T-helper 1 cell treated with Interleukin-12 subunit alpha and Interleukin-12 subunit beta and Interleukin-4 antibody, amounts not matched to agents 30 μg/mL and 1 μg/mL, for 36 hours (primary cell): ENCODE measurements around the gene C1QTNF9B.
A peak's percentile ranks its signal among the peaks of the same experiment; 100 is the strongest.
"Not testable (repeated sequence)": the region's sequence is repeated elsewhere in the genome, so short reads cannot be mapped to it uniquely, and the experiment has no call there.

ENCODE experiments used
- H3K27ac Mint-ChIP-seq: one replicate; pipeline ENCODE4 v1.8.0; 2021; ENCODE audit warnings: mild to moderate bottlenecking, mixed read lengths
- H3K27me3 Mint-ChIP-seq: one replicate; pipeline ENCODE4 v1.8.0; 2021; ENCODE audit warnings: low read depth, mixed read lengths
- H3K36me3 Mint-ChIP-seq: one replicate; pipeline ENCODE4 v1.8.0; 2021; ENCODE audit warnings: low read depth, mixed read lengths
- H3K4me1 Mint-ChIP-seq: one replicate; pipeline ENCODE4 v1.8.0; 2021; ENCODE audit warnings: low read depth, mixed read lengths
- H3K4me3 Mint-ChIP-seq: one replicate; pipeline ENCODE4 v1.8.0; 2021; ENCODE audit warnings: mild to moderate bottlenecking, moderate library complexity, mixed read lengths
- H3K9me3 Mint-ChIP-seq: one replicate; pipeline ENCODE4 v1.8.0; 2021; ENCODE audit warnings: mixed read lengths

C1QTNF9B gene

DNA sequence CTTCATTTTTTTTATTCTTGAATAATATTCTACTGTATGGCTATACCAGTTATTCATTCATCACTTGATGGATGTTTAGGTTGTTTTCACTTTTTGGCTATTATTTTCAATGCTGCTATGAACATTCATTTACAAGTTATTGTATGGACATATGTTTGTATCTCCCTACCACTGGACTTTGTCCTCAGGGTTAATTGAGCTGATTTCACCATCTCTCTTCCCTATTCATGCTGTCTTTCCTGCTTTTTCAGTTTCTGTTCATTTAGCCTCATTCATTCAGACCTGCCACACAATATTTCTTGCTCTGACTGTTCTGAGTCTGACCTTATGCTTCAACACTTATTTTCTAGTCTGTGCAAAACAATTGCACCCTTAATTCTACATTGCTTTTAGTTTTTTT is 12.3 kb upstream of the C1QTNF9B start:
- H3K36me3 Mint-ChIP-seq = no peaks in the 10 kb centered on the region
- no peaks in the 10 kb centered on the region for H3K9me3 Mint-ChIP-seq
- H3K27ac Mint-ChIP-seq = no peak overlapping the region
- H3K4me1 Mint-ChIP-seq = peaks cover 3% of the 10 kb centered on the region
- no peak overlapping the region for H3K4me3 Mint-ChIP-seq
- peaks cover 39% of the 10 kb centered on the region for H3K27me3 Mint-ChIP-seq

DNA sequence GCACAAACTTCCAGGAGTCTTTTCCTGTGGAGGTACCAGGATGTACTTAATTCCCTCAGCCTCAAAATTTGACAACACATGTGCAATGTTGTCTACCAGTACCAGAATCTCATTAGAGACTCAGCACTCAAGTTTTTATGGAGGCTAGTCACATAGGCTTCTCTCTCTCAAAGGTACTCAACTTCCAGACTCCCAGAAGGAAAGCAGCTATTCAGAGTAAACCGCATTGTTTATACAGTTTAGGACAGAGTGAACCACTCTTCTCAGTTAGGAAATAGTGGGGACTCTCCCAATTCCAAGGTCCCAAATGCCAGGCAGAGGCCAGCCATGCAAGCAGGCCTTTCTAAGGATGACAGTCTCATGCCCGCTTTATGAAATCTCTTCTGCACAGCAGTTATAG is 8.5 kb upstream of the C1QTNF9B start:
- Mint-ChIP-seq H3K27me3 (peaks cover 50% of the 10 kb centered on the region), H3K9me3 (no peaks in the 10 kb centered on the region), H3K4me1 (no peaks in the 10 kb centered on the region), H3K27ac (no peak overlapping the region), H3K36me3 (no peaks in the 10 kb centered on the region), H3K4me3 (no peak overlapping the region)

DNA sequence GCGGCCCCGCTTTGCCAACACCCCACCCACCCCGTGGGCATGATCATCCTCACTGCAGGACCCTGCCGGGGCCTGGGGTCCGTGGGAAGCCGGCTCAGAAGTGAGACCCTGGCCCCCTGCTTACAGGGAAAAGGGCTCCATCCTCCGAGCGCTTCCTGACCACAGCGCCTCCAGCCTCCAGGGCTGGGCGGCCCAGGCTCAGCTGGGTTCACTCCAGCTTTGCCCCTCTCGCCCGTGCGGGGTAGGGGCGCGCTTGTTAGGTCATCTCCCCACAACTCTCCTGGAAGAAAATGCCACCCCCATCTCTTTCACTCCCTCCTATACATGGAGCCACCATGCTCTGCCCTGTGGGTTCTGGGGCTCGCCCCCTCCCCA is 6.6 kb upstream of the C1QTNF9B start:
- Mint-ChIP-seq H3K27ac (no peak overlapping the region), H3K36me3 (no peaks in the 10 kb centered on the region), H3K27me3 (peaks cover 40% of the 10 kb centered on the region), H3K4me1 (peaks cover 7% of the 10 kb centered on the region), H3K9me3 (no peaks in the 10 kb centered on the region), H3K4me3 (no peak overlapping the region)

DNA sequence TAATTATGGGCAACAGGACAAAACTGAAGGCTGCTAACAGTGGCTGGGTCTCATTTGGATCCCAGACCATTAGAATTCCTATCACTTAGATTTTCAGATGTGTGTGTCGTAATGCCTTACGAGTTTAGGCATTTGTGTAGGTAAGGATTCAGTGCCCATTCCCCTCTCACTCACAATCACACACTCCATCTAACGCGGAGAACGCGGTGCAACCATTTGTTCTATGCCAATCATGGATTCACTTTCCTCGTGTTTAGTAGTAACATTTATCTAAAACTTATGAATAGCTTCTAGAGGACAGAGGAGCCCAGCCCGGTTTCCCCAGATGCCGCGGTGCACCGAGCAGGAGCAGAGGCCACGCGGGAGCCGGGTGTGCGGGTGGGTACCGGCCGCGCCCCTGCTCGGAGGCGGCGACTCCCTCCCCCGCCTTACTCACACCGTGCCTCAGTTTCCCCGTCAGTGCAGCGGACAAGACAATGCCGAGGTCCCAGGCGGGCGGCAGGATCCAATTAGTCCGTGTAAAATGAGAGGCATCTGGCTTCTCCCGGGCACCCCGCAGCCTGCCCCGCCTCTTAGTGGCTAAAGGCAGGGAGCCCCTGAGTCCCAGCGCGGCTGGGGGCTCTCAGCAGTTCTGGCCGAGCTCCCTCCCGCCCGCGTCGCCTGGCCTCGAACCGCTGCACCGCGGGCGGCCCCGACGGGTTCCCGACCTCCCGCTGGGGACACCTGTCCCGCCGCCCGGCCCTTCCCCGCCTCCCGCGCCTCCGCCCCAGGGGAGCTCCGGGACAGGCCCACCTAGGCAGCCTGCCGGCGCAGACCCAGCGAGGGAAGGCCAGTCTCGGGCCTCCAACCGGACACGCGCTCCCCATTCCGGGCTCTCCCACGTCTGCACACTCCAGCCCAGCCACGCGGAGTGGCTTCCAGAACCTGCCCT is 5.9 kb upstream of the C1QTNF9B start:
- Mint-ChIP-seq H3K27me3 (peaks cover 40% of the 10 kb centered on the region), H3K4me1 (peaks cover 7% of the 10 kb centered on the region), H3K9me3 (no peaks in the 10 kb centered on the region), H3K36me3 (no peaks in the 10 kb centered on the region), H3K27ac (no peak overlapping the region), H3K4me3 (no peak overlapping the region)

DNA sequence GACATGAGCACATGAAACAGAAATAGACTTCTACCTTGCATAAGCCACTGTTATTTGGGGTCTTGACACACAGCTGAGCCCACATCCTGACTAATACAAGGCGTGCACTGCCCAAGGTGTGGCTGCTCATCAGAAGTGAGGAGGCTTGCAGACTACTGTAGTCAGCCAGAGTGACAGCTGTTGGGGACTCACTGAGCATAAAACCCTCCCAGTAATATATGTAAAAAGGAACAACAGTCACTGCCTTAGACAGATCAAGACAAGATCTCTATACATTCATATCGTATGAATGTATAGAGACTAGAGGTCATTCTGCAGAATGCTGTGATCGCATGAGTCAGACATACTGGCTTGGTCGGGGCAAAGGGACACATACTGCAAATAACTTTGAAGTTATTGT is 4.1 kb upstream of the C1QTNF9B start:
- Mint-ChIP-seq H3K9me3 (no peaks in the 10 kb centered on the region), H3K4me3 (no peak overlapping the region), H3K27ac (no peak overlapping the region), H3K4me1 (peaks cover 7% of the 10 kb centered on the region), H3K36me3 (no peaks in the 10 kb centered on the region), H3K27me3 (peaks cover 28% of the 10 kb centered on the region)

DNA sequence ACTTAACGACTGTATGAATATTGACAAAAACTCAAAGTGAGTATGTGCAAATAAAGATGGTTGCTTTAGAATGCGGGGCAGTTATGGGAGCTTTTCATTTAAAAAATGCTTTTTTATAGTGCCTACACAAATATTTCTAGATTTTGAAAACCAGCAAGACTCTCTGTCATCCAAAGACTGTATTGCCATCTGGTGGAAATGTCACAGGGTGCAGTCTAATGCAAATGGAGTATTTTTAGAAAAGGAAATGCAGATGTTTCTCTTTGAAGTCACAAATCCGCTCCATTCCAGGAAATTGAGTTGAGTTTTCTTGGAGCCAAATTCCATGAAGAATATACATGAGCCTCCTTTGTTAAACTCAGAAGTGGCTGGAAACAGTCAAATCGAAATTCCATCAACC is 2.3 kb upstream of the C1QTNF9B start:
- Mint-ChIP-seq H3K36me3 (no peaks in the 10 kb centered on the region), H3K9me3 (no peaks in the 10 kb centered on the region), H3K4me1 (peaks cover 7% of the 10 kb centered on the region), H3K4me3 (no peak overlapping the region), H3K27ac (no peak overlapping the region), H3K27me3 (peaks cover 26% of the 10 kb centered on the region)

DNA sequence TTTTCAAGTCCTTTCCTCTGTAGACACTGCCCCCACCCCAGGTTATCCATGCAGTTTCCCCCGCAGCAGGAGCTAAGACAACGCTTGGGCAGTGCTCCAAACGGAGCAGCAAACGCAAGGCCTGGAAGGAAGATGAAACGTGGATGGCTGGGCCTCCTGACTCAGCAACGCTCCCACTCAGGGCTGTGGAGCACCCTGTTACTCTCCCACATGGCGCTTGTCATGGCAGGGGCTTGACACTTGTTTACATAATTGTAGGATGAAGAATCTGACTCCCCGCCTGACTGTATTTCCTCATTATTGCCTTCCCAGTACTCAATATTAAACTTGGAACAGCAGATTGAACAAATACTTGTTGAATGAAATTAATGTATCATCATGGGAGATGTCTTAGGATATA is 799 bp upstream of the C1QTNF9B start:
- Mint-ChIP-seq H3K27me3 (peaks cover 17% of the 10 kb centered on the region), H3K27ac (no peak overlapping the region), H3K36me3 (no peaks in the 10 kb centered on the region), H3K9me3 (no peaks in the 10 kb centered on the region), H3K4me1 (peaks cover 7% of the 10 kb centered on the region), H3K4me3 (no peak overlapping the region)

DNA sequence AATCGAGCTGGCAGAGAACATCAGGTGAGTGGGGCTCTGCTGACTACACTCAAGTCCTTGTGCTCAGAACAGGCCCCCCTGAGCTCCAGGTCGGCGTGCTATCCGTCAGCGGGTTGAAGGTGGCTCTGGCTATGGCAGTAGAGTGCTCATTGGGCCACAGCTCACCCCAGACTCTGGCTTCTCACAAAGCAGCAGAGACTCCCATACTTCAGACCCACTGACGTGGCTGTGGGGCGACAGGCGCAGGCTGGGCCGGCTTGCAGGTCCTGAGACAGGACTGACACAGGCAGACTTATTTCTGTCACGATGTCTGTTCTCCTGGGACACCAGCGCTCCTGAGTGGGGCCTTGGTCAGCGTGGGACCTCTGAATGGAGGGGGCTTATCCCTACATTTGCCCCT is 2.6 kb downstream of the C1QTNF9B start:
- not testable (repeated sequence) for H3K9me3 Mint-ChIP-seq, H3K27me3 Mint-ChIP-seq, H3K27ac Mint-ChIP-seq, H3K36me3 Mint-ChIP-seq, H3K4me3 Mint-ChIP-seq
- peaks cover 11% of the 10 kb centered on the region for H3K4me1 Mint-ChIP-seq

DNA sequence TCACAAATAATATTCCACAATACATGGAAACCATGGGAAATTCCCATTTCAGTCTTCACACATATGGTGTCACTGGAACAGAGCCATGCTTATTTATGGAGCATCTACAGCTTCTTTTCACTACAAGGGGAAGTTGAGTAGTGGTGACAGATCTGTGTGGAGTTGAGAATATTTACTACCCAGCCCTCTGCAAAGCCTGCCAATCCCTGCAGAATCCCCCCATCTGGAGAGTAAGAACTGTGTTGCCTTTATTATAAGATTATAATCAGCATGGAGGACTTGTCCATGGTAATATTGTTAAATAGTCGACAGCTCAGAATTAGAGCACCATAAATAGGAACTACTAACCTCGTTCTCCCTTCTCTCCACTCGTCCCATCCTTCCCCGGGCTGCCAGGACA is 3.5 kb downstream of the C1QTNF9B start:
- not testable (repeated sequence) for H3K27ac Mint-ChIP-seq, H3K9me3 Mint-ChIP-seq, H3K36me3 Mint-ChIP-seq, H3K4me1 Mint-ChIP-seq, H3K27me3 Mint-ChIP-seq, H3K4me3 Mint-ChIP-seq

DNA sequence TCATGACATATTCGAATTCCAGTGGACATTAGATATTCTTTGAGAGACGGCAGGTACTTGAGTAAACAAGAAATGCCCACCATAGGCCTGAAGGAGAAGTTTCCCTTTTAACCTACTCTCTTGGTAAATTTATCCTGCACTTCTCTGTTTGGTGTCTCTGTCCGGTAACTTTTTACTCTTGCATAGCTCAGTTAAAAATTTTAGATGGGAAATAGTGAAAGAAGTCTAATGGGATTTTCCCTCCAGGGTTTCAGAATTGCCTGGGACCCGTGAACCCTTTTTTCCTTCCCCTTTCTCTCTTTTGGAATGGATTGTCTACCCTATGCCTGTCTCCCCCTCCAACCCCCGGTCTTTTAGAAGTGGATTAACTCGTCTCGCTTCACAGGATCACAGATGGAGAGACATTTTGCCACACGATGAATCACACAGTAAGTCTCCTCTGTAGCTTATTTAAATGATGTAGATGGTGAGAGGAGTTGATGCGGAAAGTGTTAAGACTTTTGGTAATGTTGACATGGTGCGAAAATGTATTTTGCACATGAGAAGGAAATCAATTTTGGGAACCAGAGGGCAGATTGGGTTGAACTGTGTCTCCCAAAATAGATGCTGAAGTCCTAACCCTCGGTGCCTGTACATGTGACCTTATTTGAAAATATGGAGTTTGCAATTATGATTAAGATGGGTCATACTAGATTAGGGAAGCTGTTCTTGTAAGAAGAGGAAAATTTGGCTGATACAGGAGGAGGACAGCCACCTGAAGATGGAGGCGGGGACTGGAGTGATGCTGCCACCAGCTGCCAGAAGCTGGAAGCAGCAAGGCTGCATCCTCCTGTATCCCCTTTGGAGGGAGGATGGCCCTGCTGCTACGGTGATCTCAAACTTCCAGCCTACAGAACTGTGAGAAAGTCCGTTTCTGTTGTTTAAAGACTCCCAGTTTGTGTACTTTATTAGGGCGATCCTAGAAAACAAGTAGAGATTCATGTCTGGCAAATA is 7.4 kb downstream of the C1QTNF9B start:
- Mint-ChIP-seq H3K4me1 (peaks cover 16% of the 10 kb centered on the region), H3K27ac (peak overlapping the region; percentile 86), H3K27me3 (no peaks in the 10 kb centered on the region), H3K9me3 (no peaks in the 10 kb centered on the region), H3K4me3 (peak overlapping the region; percentile 88), H3K36me3 (peaks cover 2% of the 10 kb centered on the region)

DNA sequence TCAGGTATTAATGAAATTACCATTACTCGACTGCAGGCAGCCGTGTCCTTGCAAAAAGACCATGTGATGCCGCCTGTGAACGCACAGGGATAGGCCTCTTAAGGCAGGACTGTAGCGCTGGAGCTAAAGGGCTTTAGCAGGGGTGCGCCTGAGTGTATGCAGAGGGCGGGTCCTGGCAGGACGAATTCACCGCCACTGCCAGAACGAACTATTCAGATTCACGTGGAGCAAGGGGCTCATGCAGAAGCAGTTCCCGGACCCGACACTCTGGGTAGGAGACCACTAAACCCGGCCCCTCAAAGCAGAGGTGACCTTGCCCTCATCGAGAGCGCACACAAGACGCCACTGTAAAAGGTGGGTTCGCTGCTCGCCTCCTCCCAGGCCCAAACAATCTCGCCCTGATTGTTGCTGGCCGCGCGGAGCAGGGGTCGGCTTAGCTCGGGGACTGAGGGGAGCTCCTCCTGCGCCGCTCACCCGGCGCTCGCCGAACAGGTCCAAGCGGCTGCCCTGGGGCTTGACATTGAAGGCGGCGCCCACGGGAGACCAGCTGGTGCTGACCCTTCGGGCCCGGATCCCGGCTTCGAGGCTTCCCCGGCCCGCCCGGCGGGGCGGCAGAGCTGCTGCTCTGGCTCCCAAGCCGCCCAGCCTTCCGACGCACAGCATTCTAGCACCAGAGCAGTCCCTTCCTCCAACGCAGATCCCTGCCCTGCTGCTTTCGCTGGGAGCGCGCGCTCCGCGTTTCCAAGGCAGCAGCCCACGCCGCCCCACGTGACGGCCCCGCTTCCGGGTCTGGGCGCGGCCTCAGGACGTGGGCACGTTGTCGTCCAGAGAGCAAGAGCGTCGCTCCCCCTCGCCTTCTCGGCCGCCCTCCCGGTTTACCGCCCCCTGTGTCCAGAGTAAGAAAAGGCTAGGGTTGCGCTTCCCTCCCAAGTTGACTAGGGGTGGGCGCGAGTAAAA is 8.4 kb downstream of the C1QTNF9B start, which contains the start of gene MIPEP:
TSS of gene MIPEP (minus strand) at position 743 of the 957 bp plus-strand sequence. CDS start at position 663, 80 bp downstream.
- Mint-ChIP-seq H3K4me3 (peak within 1 kb of the TSS; percentile 88), H3K9me3 (no peaks in the 10 kb centered on the region), H3K27ac (peak within 1 kb of the TSS; percentile 86), H3K36me3 (peaks cover 2% of the 10 kb centered on the region), H3K4me1 (peaks cover 16% of the 10 kb centered on the region), H3K27me3 (no peaks in the 10 kb centered on the region)

DNA sequence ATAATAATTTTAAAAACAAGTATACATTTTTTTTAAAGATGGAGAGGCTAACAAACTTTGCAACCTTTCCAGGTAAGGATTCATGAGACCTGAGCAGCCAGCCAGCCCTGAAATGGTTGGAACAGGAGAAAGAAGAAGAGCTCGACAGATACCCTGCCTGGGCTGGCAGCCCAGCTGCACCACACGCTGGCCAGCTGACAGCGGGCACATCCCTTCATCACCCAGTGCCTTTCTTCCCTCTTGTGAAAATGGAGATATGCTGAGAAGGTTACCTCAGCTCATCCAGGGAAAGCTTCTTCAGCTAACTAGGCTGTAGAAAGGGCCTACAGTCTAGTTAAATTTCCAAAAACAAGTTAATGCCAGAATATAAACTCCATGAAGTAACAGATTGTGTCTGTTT is 12.9 kb downstream of the C1QTNF9B start:
- H3K27me3 Mint-ChIP-seq, H3K9me3 Mint-ChIP-seq, H3K4me1 Mint-ChIP-seq, H3K4me3 Mint-ChIP-seq, H3K27ac Mint-ChIP-seq, H3K36me3 Mint-ChIP-seq: not testable (repeated sequence)

DNA sequence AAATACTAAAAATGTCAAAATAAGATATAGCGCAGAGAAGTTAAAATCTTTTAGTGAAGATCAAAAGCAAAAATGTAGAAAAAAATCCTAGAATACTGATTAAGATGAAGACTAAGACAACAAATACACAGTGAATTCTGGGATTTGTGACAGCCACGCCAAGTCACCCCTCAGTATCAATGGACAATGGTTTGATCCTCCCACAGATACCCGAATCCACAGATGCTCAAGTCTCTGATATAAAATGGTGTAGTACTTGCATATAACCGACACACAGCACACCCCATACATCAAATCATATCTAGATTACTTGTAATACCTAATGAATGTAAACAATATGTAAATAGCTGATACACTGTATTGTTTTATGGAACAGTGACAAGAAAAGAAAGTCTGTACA is 14.0 kb downstream of the C1QTNF9B start:
- H3K9me3 Mint-ChIP-seq = no peaks in the 10 kb centered on the region
- H3K27me3 Mint-ChIP-seq = no peaks in the 10 kb centered on the region
- H3K4me3 Mint-ChIP-seq = no peak overlapping the region
- no peak overlapping the region for H3K27ac Mint-ChIP-seq
- peaks cover 5% of the 10 kb centered on the region for H3K4me1 Mint-ChIP-seq
- H3K36me3 Mint-ChIP-seq = peaks cover 6% of the 10 kb centered on the region

DNA sequence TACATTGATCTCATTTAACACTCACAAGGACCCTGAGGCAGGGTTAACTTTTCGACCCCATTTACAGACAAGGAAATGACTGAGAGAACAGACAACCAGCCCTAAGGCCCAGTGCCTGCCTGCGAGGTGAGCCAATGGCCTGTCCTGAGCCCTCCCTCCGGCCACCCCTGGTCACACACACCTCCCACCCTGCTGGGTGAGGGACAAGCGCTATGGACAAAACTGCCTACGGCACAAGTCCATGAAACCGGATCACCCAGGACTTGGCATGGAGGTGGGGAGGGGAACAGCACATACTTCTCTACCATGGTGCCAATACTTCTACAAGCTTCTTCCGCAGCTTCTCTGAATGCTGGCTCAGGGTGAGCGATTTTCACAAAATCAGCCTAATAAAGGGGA is 15.9 kb downstream of the C1QTNF9B start:
- H3K36me3 Mint-ChIP-seq, H3K4me1 Mint-ChIP-seq, H3K27me3 Mint-ChIP-seq, H3K27ac Mint-ChIP-seq, H3K4me3 Mint-ChIP-seq, H3K9me3 Mint-ChIP-seq: not testable (repeated sequence)
